GM15510 (cell line): ENCODE results near the gene NEIL3.

Source experiments
- POLR2A ChIP-seq: IDR thresholded peaks from 3 replicates; pipeline ENCODE4 v1.6.1; 2011; ENCODE audit warnings: borderline replicate concordance; ENCODE audit not compliant: insufficient read length; ENCODE audit errors: extremely low read depth

The NEIL3 gene

DNA sequence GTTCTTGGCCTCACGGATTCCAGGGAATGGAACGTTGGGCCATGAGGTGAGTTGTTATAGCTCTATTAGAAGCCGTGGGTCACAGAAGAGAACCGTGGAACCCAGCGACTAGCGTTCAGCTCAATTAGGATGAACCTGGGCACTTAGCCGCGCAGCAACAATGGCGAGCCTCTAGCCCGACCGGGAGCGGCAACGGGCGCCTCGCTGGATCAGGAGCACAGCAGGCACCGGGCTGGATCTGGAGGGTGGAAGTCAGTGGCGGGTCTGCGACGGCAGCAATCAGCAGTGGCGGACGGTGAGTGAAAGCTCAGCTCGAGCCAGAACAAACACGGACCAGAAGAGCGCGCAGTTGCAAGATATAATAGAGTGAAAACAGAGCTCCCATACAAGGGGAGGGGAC lies 98.3 kb downstream of the NEIL3 start:
- TF ChIP-seq POLR2A: no peak

DNA sequence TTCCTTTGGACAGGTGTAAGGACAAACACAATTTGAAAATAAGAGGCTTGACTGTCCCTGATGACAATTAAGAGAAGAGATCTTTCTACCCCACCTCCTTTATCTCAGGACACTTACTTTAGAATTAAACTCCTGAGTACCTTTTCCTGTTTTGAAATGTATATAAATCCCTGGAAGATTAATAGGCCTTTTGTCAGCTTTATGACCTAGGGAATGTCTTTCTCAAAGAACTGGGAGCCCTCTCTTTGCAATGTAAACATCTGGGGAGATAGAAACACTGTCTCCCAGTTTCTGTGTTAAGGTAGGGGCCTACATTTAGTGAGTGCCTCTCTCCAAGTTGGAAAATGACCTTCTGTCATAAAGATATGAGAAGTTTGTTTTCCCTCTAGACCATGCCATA lies 100.9 kb downstream of the NEIL3 start:
- TF ChIP-seq POLR2A: no peak

DNA sequence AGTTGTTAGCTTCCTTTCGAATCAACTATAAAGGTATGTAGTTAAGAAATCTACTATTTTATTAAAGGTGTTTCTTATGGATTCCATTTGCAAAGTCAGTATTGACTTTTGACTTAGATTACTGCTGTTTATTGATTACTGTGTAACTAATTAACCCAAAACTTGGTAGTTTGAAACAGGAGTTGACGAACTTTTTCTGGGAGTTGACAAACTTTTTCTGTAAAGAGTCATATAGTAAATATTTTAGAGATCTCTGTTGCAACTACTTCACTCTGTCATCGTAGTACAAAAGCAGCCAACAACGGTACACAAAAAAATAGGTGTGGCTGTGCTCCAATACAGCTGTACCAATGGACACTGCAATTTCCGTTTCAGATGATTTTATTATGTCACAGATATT lies 102.3 kb downstream of the NEIL3 start:
- no peak for TF ChIP-seq POLR2A
